COLO829 (cell line): Measurements from ENCODE around the gene CAMK2N2.

ENCODE experiments used
- DNase-seq: peaks from one replicate; pipeline ENCODE4 v3.0.0; 2012; ENCODE audit warnings: low spot score

The CAMK2N2 gene

DNA sequence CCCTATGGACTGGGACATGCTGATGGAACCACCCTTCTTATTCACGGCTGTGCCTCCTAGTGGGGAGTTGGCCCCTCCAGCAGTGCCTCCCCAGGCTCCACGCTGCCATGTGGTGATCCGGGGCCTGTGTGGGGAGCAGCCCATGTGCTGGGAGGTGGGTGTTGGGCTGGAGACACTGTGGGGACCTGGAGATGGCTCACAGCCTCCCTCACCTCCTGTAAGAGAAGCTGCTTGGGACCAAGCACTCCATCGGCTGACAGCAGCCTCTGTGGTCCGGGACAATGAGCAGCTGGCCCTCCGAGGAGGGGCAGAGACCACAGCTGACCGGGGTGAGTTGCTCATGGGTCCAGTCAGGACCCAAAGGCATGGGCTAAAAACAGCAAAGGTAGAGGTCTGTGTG is 21.6 kb downstream of the CAMK2N2 start:
- no peak for DNase-seq

DNA sequence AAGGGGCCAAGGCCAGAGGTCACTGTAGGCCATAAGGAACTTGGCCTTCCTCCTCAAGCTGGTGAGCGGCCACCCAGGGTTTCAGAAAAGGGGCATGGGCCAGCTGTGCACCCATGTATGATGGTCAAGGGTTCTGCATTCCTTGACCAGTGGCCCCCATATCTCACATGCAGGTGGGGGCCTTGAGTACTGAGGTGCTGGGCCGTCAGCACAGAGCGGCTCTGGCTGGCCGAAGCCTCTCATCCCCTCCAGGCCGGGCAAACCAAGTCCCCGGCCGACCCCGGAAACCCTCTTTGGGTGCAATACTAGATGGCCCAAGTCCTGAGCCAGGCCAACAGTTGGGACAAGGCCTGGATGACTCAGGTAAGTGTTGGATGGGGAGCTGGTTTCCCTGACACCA is 22.1 kb downstream of the CAMK2N2 start:
- DNase-seq: no peak

DNA sequence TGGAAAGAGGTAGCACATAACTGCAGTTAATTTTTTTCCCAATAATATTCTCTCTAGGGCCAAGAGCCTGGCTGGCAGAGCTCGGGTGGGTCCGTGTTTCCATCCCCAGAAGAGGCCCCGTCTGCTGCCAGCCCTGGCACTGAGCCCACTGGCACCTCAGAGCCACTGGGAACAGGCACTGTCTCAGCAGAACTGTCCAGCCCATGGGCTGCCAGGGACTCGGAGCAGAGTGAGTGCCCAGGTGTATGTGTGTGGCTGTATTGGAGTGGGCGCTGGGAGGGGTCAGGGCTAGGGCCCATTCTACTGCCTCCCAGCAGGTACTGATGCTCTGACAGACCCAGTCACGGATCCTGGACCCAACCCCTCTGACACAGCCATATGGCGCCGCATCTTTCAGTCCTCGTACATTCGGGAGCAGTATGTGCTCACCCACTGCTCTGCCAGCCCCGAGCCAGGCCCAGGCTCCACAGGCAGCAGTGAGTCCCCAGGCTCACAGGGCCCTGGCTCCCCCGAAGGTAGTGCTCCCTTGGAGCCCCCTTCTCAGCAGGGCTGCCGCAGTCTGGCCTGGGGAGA is 23.0 kb downstream of the CAMK2N2 start:
- DNase-seq: no peak

GRCh38 chr3:184237807-184238206 is 23.5 kb downstream of the CAMK2N2 start:
- DNase-seq: no peak

DNA sequence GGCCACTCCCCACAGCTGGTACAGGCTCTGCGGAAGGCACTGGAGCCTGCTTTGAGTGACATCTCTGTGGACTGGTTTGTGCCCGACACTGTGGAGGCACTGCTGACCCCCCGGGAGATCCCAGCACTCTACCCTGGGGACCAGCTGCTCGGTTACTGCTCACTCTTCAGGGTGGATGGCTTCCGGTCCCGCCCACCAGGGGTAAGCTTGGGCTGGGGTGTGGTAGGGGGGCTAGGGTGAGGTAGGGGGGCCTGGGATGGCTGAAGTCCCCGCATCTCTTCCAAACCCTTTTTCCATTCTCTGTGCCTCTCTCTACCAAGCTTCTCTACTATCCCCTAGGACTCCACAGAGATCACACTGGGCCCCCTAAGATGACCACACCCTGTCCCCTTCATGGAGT is 24.1 kb downstream of the CAMK2N2 start:
- no peak for DNase-seq

- DNase-seq: no peak
Measured at GRCh38 chr3:184236636-184237035, 24.7 kb downstream of the CAMK2N2 start.

- no peak for DNase-seq
Measured at GRCh38 chr3:184236033-184236410, 25.3 kb downstream of the CAMK2N2 start.

DNA sequence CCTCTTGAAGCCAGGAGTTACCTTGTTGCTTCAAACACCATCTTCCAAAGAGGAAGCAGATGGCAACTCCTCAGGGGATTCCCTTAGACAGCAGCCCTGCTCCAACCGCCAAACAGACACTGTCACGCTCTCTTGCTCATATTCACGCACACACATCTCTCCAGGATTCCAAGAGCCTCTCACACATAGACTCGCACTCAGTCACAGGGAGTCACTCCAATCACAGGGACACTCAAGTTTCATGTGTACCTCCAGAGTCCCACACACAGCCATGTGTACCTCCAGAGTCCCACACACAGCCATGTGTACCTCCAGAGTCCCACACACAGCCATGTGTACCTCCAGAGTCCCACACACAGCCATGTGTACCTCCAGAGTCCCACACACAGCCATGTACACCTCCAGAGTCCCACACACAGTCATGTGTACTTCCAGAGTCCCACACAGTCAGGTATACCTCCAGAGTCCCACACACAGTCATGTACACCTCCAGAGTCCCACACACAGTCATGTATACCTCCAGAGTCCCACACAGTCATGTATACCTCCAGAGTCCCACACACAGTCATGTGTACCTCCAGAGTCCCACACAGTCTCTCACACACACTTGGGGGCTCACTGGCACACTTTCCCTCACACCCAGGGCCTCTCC is 25.8 kb downstream of the CAMK2N2 start:
- no peak for DNase-seq

GRCh38 chr3:184234671-184235380 is 26.5 kb downstream of the CAMK2N2 start:
- no peak for DNase-seq

DNA sequence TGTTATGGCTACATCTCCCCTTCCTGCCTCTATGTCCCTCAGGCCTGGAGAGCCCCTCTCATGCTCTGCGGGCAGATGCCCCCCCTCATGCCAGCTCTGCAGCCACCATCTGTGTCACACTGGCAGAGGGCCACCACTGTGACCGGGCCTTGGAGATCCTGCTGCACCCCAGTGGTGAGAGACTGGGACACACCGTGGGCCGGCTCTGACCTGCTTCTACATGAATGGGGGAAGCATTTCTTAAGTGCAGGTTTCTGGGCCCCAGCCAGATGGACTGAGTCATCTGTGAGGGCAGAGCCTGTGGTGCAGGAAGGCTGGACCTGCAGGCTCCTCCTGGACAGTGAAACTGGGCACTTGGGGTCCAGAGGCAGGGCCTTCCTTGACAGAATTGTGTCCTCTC is 27.1 kb downstream of the CAMK2N2 start:
- peak; percentile 58 for DNase-seq

- no peak for DNase-seq
Measured at GRCh38 chr3:184233127-184233843, 28.1 kb downstream of the CAMK2N2 start.

DNA sequence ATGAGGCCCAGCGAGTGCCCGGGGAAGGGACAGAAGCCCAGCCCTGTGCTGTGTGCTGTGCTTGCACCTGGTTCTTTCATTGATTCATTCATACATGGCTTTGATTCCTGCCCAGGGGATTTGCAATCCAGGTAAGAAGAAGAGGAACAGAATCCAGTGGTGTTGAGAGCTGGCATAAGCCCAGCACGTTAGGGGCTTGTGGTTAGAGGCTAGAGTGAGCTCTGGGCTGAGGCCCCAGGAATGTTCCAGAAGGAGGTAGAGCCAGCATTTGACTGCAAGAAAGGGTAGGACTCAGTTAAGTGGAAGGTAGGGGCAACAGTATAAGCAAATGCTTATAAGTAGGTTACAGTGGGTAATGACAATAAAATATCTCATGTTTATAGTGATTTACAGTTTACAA is 29.7 kb downstream of the CAMK2N2 start:
- DNase-seq: no peak

DNA sequence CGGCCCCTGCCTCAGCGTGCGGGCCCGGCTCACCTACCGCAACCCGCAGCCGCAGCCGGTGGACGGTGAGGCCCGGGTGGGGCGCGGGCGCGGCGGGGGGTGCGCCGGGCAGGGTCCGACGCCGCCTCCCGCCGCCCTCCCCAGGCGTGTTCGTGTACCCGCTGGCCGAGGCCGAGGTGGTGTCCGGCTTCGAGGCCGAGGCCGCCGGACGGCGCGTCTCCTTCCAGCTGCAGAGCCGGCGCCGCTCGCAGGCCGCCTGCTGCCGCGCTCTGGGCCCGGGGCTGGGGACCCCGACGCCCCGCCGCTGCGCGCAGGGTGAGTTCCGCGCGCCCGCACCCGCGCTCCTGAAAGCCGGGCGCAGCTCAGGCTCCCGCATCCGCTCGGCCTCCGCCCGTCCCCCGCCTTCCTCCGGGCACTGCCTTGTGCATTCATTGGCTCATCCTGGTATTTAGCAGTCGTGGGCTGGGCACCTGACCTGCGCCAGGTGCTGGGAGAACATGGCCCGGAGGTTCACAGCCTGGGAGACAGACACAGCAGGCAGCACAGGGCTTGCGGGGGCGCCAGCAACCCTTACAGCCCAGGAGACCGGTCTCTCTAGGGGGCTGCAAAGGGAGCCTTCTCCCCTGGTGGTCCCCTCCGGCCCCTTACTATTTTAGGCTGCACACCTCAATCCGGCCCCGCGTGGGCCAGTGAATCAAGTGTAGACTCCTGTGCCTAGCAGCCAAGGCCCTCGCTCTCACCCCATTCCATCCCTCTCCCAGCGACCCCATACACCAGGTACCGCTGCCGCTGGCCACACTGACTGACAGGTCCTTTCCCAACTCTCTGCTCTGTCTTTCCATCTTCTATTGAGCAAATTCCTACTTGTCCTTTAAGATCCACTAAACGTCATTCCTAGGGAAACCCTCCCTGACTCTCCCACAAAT is 30.5 kb downstream of the CAMK2N2 start:
- DNase-seq: no peak

DNA sequence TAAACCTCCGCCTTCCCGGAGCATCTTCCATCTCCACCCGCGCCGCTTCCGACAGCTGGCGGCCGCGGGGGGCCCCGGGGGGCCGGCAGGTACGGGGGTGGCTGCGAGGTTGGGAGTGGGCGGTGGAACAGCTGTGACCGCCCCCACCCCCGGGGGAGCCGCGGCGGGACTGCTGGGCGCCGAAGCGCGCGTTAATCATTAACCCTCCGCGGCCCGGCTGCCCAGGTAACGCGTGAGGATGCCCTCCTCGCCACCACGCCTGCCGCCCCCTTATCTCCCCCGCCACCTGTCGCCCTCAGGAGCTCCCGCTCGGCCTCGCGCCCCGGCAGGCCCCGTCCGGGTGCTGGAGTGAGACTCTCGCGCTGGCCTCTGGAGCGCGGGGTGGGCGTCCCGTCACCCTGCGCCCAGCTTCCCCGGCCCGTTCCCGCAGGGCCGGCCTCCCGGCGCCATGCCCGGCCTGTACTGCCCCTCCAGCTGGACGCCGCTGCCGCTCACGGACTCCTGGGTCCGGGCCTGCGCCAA is 31.2 kb downstream of the CAMK2N2 start:
- DNase-seq: no peak

DNA sequence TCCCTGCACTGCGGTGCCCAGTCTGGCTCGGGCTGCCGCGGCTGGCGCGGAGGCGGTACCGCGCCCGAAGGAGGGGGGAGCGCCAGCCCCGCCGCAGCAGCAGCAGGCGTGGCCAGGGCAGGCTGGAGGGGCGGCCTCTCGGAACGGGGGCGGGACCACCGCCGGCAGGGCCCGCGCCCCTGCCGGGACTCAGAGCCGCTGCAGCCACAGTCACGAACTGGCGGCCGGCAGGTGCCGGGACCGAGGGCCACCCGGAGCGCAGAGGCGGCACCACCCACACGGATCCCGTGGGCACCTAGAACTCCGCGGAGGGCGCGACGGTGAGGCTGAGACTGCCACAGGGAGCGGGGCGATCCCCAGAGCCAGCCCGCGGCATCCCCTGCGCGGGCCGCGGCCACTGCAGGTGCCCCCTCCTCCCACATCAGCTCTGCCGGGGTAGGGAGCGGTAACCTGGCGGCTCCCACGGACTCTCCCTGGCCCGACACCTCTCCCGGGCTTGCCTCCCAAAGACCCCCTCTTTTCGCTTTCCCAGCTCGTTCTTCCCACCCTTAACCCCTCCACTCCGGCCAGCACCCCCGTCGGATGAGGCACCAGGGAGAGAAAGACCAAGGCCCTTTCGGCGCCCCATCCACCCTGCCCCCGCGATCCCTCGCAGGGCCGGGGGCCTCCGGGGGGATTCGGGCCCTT is 31.8 kb downstream of the CAMK2N2 start, which contains the start of gene VWA5B2:
VWA5B2 (plus strand) TSS at position 192 of the 687 bp plus-strand sequence. CDS start 944 bp downstream, outside the sequence.
- DNase-seq: peak; percentile 87

- DNase-seq: no peak
Measured at GRCh38 chr3:184228376-184229137, 32.8 kb downstream of the CAMK2N2 start.

DNA sequence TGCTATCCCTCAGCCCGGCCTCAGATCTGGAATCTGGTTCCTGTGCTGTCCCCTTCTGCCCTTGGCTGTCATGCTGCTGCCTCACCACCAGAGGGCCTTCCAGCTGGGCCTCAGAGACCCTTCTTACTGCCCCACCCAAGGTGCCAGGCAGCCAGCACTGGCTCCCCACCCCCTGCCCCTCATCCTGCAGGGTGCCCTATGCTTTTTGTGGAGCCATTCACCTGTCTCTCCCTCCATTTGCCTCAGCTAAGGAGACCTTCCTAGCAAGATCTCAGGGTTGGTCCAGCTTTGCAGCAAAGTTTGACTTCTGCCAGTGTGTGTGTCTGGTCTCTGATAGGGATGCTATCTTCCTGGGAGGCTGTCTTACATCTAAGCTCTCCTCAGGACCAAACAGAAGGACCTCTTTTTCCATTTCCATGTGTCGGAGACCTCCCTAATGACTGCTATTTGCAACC is 33.8 kb downstream of the CAMK2N2 start:
- DNase-seq: peak; percentile 68

DNA sequence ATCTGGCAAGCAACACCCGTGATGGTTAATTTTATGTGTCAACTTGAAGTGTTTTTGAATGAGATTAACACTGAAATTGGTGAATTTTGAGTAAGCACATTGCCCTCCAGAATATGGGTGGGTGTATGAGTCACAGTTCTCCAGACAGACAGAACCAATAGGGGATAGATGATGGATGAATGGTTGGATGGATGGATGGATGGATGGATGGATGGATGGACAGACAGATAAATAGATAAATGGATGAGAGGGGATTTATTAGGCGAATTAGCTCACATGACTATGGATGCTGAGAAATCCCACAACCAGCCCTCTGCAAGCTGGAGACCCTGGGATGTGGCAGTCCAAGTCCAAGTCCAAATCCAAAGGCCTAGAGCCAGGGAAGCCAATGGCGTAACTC is 37.4 kb downstream of the CAMK2N2 start:
- DNase-seq: no peak

- DNase-seq: no peak
Measured at GRCh38 chr3:184222521-184222920, 38.8 kb downstream of the CAMK2N2 start.

DNA sequence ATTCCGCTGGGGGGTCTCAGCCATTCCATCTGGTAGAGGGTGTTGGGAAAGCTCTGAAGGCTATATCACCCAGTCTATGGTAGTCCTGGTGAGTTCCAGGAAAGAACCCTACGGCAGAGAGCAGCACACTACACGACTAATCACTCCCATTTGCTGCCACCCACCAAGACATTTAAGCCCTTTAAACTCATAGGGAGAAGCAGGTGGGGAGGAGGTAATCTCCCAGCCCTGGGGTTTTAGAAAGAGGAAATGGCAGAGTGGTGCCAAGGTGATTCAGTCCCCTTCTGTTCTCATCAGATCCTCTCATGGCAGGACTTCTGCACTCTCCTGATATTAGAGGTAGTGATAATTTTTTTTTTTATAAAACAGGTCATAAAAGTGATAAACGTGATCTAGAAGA is 42.5 kb downstream of the CAMK2N2 start:
- DNase-seq: no peak
